ENCODE measurements around the gene PAQR5. TPM values are rescaled to one million over a fixed set of nuclear protein-coding genes. Genes with fewer than 3 reads are reported as not detected.

The PAQR5 gene
- total RNA-seq, 2 experiments from 2014 or later, result not detected

DNA sequence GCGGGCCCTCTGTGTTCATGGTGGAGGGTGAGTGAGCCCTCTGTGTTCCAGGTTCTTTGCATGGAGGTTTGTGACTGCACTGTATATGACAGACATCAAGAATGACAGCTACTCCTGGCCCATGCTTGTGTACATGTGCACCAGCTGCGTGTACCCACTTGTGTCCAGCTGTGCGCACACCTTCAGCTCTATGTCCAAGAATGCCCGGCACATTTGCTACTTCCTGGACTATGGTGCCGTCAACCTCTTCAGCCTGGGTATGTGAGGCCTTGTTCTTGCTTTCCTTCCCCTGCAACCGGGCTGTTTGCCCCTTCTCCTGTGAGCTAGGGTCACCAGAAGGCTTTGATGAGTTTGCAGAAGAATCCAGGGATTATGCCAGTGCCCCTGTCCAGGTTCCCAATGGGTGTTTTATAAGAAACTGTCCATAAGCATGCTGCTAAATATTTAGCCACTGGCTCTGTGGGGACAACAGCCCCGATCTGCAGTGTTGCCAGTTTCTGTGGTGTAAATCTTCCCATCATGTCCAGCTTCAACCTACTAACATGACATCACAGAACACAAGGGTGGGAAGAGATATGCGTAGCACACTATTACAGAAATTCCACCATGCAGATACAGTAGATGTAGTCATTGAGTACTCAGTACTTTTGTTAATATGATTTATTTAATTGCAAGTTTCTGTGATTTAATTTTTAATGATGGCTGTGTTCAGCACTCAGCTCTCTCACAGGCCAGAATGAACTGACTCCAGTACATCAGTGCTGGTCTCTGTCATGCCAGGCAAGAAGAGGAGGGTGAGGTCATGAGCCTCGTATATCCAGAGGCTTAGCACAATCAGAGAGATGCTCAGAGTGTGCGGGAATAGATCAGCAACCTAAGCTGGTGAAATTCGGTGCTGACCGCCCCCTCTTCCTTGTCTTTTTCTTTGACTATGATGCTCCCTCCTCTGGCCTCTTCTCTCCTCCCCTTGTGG lies 86.2 kb downstream of the PAQR5 start:
- CTCF ChIA-PET, result no interaction called here
- no peak overlapping the region for H3K27ac ChIP-seq (ENCODE audit: low read depth in 1 of 2, low read length in 2 of 2)
- Mint-ChIP-seq H3K36me3 (ENCODE audit: low read depth) (no peaks in the 10 kb centered on the region), H3K4me1 (ENCODE audit: low read depth) (no peaks in the 10 kb centered on the region), H3K4me3 (no peak overlapping the region), H3K9me3 (no peaks in the 10 kb centered on the region), H3K27me3 (no peaks in the 10 kb centered on the region), H3K27ac (no peak overlapping the region)
- POLR2A ChIA-PET, result no interaction called here
- no peak overlapping the region for H3K4me3 ChIP-seq (ENCODE audit: low read length)
- H3K27me3 ChIP-seq (ENCODE audit: control insufficient read depth in 1 of 2, insufficient read depth in 2 of 2, low read length in 2 of 2), result peaks cover 0 to 2% of the 10 kb centered on the region in 2 experiments
- no peak for ATAC-seq (ENCODE audit: poor library complexity)
- H3K4me1 ChIP-seq (ENCODE audit: insufficient read depth, low read length), result no peaks in the 10 kb centered on the region
- no peaks in the 10 kb centered on the region for H3K36me3 ChIP-seq (ENCODE audit: insufficient read depth, low read length)
- intact Hi-C loops (cut with DNase I, micrococcal nuclease), result no loop called here
- no peaks in the 10 kb centered on the region for H3K9me3 ChIP-seq (ENCODE audit: control insufficient read depth in 1 of 2, insufficient read depth in 1 of 2, low read length in 2 of 2)
- DNase-seq, result no peak
- TF ChIP-seq, protein P1, sequence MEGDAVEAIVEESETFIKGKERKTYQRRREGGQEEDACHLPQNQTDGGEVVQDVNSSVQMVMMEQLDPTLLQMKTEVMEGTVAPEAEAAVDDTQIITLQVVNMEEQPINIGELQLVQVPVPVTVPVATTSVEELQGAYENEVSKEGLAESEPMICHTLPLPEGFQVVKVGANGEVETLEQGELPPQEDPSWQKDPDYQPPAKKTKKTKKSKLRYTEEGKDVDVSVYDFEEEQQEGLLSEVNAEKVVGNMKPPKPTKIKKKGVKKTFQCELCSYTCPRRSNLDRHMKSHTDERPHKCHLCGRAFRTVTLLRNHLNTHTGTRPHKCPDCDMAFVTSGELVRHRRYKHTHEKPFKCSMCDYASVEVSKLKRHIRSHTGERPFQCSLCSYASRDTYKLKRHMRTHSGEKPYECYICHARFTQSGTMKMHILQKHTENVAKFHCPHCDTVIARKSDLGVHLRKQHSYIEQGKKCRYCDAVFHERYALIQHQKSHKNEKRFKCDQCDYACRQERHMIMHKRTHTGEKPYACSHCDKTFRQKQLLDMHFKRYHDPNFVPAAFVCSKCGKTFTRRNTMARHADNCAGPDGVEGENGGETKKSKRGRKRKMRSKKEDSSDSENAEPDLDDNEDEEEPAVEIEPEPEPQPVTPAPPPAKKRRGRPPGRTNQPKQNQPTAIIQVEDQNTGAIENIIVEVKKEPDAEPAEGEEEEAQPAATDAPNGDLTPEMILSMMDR (IDR thresholded peaks at IDR 0.05), result no peak

DNA sequence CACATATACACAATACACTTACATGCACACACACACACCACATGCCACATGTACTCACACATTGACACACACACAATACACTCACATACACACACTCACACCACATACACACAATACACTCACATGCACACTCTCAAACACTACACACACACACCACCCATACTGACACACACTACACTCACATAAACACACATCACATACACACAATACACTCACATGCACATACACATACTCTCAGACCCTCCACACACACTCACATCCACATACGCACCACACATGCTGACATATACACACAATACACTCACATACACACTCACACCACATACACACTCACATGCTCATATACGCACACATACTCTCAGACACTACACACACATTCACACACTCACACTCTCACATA lies 87.1 kb downstream of the PAQR5 start:
- intact Hi-C loops (cut with DNase I, micrococcal nuclease), result no loop called here
- no peaks in the 10 kb centered on the region for H3K36me3 Mint-ChIP-seq (ENCODE audit: low read depth)
- no peaks in the 10 kb centered on the region for H3K4me1 Mint-ChIP-seq (ENCODE audit: low read depth)
- Histone ChIP-seq H3K27me3 (ENCODE audit: control insufficient read depth in 1 of 2, insufficient read depth in 2 of 2, low read length in 2 of 2) (peaks cover 0 to 2% of the 10 kb centered on the region in 2 experiments), H3K27ac (ENCODE audit: low read depth in 1 of 2, low read length in 2 of 2) (no peak overlapping the region), H3K9me3 (ENCODE audit: control insufficient read depth in 1 of 2, insufficient read depth in 1 of 2, low read length in 2 of 2) (no peaks in the 10 kb centered on the region), H3K4me3 (ENCODE audit: low read length) (no peak overlapping the region), H3K4me1 (ENCODE audit: insufficient read depth, low read length) (no peaks in the 10 kb centered on the region), H3K36me3 (ENCODE audit: insufficient read depth, low read length) (no peaks in the 10 kb centered on the region)
- TF ChIP-seq, protein P1 (IDR thresholded peaks at IDR 0.05), result no peak
- no peak overlapping the region for H3K27ac Mint-ChIP-seq
- H3K4me3 Mint-ChIP-seq, result no peak overlapping the region
- POLR2A ChIA-PET, result no interaction called here
- ATAC-seq (ENCODE audit: poor library complexity) (no peak), DNase-seq (no peak)
- H3K27me3 Mint-ChIP-seq, result no peaks in the 10 kb centered on the region
- CTCF ChIA-PET, result no interaction called here
- no peaks in the 10 kb centered on the region for H3K9me3 Mint-ChIP-seq

DNA sequence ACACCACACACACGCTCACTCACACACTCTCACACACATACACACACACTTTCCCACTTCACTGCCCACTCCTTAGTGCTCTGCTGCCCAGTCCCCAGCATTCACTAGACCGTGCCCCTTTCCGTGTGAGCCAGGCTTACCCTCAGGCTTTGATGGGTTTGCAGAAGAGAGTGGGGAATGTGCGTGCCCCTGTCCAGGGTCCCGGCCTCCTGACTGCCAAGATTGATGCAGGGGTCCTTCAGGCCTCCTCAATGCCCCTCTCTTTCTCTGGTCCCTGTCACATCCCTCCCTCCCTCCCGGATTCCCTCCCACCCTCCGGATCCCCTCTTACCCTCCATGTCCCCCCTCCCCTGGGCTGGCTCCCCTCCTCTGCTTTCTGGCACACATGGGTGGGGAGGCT lies 87.6 kb downstream of the PAQR5 start:
- no peaks in the 10 kb centered on the region for H3K27me3 Mint-ChIP-seq
- H3K4me1 Mint-ChIP-seq (ENCODE audit: low read depth), result no peaks in the 10 kb centered on the region
- TF ChIP-seq, protein P1 (IDR thresholded peaks at IDR 0.05), result no peak
- Histone ChIP-seq H3K9me3 (ENCODE audit: control insufficient read depth in 1 of 2, insufficient read depth in 1 of 2, low read length in 2 of 2) (no peaks in the 10 kb centered on the region), H3K4me1 (ENCODE audit: insufficient read depth, low read length) (no peaks in the 10 kb centered on the region), H3K36me3 (ENCODE audit: insufficient read depth, low read length) (no peaks in the 10 kb centered on the region), H3K27ac (ENCODE audit: low read depth in 1 of 2, low read length in 2 of 2) (no peak overlapping the region), H3K27me3 (ENCODE audit: control insufficient read depth in 1 of 2, insufficient read depth in 2 of 2, low read length in 2 of 2) (peaks cover 0 to 2% of the 10 kb centered on the region in 2 experiments), H3K4me3 (ENCODE audit: low read length) (no peak overlapping the region)
- no peak for DNase-seq
- H3K4me3 Mint-ChIP-seq, result no peak overlapping the region
- no peak overlapping the region for H3K27ac Mint-ChIP-seq
- H3K9me3 Mint-ChIP-seq, result no peaks in the 10 kb centered on the region
- ChIA-PET POLR2A (no interaction called here), CTCF (no interaction called here)
- H3K36me3 Mint-ChIP-seq (ENCODE audit: low read depth), result no peaks in the 10 kb centered on the region
- intact Hi-C loops (cut with DNase I, micrococcal nuclease), result no loop called here
- no peak for ATAC-seq (ENCODE audit: poor library complexity)

All from CD4-positive, alpha-beta T cell (primary cell).